ENCODE measurements around the gene PPCDC.

PPCDC gene

DNA sequence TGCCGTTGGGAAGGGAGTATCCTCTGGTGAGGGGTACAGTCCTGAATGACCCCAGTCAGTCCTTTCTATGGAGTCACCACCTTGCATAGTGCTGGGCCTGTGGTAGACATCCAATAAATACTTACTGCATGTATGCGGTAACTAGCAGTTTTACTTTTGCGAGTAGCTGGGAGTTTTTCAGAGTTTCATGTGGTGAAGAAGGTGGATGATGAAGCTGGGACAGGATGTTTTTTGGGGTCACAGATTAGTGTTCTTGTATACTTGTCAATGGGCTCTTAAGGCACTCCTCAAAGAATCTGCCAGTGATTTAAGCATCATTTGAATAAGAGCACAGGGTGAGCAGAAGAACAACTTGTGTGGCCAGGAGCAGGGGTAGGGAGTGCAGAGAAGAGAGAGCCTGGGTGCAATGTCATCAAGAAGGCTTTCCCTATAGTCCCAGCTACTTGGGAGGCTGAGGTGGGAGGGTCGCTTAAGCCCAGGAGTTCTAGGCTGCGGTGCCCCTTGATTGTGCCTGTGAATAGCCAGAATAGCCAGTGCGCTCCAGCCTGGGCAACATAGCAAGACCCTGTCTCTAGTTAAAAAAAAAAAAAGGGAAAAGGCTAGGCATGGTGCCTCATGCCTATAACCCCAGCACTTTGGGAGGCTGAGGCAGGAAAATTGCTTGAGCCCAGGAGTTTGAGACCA is 22.1 kb downstream of the PPCDC start (continued):
- TF ChIP-seq, protein P1, sequence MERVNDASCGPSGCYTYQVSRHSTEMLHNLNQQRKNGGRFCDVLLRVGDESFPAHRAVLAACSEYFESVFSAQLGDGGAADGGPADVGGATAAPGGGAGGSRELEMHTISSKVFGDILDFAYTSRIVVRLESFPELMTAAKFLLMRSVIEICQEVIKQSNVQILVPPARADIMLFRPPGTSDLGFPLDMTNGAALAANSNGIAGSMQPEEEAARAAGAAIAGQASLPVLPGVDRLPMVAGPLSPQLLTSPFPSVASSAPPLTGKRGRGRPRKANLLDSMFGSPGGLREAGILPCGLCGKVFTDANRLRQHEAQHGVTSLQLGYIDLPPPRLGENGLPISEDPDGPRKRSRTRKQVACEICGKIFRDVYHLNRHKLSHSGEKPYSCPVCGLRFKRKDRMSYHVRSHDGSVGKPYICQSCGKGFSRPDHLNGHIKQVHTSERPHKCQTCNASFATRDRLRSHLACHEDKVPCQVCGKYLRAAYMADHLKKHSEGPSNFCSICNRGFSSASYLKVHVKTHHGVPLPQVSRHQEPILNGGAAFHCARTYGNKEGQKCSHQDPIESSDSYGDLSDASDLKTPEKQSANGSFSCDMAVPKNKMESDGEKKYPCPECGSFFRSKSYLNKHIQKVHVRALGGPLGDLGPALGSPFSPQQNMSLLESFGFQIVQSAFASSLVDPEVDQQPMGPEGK (CRISPR knock-in tag; IDR thresholded peaks at IDR 0.05; ENCODE audit: borderline replicate concordance), result no peak
- TF ChIP-seq, protein P2, sequence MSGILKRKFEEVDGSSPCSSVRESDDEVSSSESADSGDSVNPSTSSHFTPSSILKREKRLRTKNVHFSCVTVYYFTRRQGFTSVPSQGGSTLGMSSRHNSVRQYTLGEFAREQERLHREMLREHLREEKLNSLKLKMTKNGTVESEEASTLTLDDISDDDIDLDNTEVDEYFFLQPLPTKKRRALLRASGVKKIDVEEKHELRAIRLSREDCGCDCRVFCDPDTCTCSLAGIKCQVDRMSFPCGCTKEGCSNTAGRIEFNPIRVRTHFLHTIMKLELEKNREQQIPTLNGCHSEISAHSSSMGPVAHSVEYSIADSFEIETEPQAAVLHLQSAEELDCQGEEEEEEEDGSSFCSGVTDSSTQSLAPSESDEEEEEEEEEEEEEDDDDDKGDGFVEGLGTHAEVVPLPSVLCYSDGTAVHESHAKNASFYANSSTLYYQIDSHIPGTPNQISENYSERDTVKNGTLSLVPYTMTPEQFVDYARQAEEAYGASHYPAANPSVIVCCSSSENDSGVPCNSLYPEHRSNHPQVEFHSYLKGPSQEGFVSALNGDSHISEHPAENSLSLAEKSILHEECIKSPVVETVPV (CRISPR knock-in tag; IDR thresholded peaks at IDR 0.05), result no peak
- TF ChIP-seq, protein P3, sequence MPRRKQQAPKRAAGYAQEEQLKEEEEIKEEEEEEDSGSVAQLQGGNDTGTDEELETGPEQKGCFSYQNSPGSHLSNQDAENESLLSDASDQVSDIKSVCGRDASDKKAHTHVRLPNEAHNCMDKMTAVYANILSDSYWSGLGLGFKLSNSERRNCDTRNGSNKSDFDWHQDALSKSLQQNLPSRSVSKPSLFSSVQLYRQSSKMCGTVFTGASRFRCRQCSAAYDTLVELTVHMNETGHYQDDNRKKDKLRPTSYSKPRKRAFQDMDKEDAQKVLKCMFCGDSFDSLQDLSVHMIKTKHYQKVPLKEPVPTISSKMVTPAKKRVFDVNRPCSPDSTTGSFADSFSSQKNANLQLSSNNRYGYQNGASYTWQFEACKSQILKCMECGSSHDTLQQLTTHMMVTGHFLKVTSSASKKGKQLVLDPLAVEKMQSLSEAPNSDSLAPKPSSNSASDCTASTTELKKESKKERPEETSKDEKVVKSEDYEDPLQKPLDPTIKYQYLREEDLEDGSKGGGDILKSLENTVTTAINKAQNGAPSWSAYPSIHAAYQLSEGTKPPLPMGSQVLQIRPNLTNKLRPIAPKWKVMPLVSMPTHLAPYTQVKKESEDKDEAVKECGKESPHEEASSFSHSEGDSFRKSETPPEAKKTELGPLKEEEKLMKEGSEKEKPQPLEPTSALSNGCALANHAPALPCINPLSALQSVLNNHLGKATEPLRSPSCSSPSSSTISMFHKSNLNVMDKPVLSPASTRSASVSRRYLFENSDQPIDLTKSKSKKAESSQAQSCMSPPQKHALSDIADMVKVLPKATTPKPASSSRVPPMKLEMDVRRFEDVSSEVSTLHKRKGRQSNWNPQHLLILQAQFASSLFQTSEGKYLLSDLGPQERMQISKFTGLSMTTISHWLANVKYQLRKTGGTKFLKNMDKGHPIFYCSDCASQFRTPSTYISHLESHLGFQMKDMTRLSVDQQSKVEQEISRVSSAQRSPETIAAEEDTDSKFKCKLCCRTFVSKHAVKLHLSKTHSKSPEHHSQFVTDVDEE (CRISPR knock-in tag; IDR thresholded peaks at IDR 0.05), result no peak

DNA sequence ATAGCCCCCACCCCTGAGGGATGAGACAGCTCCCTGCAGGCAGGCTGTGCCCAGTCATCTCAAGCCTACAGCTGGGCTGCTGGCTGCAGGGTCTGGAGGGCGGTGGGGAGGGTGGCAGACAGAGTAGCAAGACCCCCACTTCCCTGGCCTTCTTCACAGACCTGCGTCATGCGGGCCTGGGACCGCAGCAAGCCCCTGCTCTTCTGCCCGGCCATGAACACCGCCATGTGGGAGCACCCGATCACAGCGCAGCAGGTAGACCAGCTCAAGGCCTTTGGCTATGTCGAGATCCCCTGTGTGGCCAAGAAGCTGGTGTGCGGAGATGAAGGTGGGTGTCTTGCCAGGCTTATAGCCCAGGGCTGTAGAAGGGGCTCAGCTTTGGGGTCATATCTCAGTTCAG is 25.0 kb downstream of the PPCDC start:
- no peak for ATAC-seq
- TF ChIP-seq ZNF70 (CRISPR knock-in tag; IDR thresholded peaks at IDR 0.05), result no peak
- no peak for TF ChIP-seq ZC3H10 (CRISPR knock-in tag; IDR thresholded peaks at IDR 0.05)
- TF ChIP-seq PPARA (CRISPR knock-in tag; IDR thresholded peaks at IDR 0.05; ENCODE audit: borderline replicate concordance), result no peak
- TF ChIP-seq TCF4 (CRISPR knock-in tag; IDR thresholded peaks at IDR 0.05; ENCODE audit: borderline replicate concordance), result no peak
- TF ChIP-seq CSDC2 (CRISPR knock-in tag; IDR thresholded peaks at IDR 0.05), result no peak
- TF ChIP-seq, protein P2 (CRISPR knock-in tag; IDR thresholded peaks at IDR 0.05), result no peak
- no peak for TF ChIP-seq ZFP3 (CRISPR knock-in tag; IDR thresholded peaks at IDR 0.05)
- no peak for TF ChIP-seq BACH2 (CRISPR knock-in tag; IDR thresholded peaks at IDR 0.05; ENCODE audit: borderline replicate concordance)
- TF ChIP-seq OSR1 (CRISPR knock-in tag; IDR thresholded peaks at IDR 0.05), result no peak
- no peak for TF ChIP-seq TOX (CRISPR knock-in tag; IDR thresholded peaks at IDR 0.05; ENCODE audit: borderline replicate concordance)
- TF ChIP-seq, protein P3 (CRISPR knock-in tag; IDR thresholded peaks at IDR 0.05), result no peak
- TF ChIP-seq, protein P4, sequence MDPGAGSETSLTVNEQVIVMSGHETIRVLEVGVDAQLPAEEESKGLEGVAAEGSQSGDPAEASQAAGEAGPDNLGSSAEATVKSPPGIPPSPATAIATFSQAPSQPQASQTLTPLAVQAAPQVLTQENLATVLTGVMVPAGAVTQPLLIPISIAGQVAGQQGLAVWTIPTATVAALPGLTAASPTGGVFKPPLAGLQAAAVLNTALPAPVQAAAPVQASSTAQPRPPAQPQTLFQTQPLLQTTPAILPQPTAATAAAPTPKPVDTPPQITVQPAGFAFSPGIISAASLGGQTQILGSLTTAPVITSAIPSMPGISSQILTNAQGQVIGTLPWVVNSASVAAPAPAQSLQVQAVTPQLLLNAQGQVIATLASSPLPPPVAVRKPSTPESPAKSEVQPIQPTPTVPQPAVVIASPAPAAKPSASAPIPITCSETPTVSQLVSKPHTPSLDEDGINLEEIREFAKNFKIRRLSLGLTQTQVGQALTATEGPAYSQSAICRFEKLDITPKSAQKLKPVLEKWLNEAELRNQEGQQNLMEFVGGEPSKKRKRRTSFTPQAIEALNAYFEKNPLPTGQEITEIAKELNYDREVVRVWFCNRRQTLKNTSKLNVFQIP (CRISPR knock-in tag; IDR thresholded peaks at IDR 0.05; ENCODE audit: borderline replicate concordance, low read depth), result no peak
- TF ChIP-seq ISL1 (CRISPR knock-in tag; IDR thresholded peaks at IDR 0.05), result no peak
- no peak for TF ChIP-seq GLIS3 (CRISPR knock-in tag; IDR thresholded peaks at IDR 0.05)
- no peak for TF ChIP-seq SNAI2 (CRISPR knock-in tag; IDR thresholded peaks at IDR 0.05)
- no peak for TF ChIP-seq ZNF565 (CRISPR knock-in tag; conservative IDR thresholded peaks at IDR 0.05; ENCODE audit: low read depth)
- no peak for TF ChIP-seq ESRRG (CRISPR knock-in tag; IDR thresholded peaks at IDR 0.05)
